Keratinocyte (primary cell): ENCODE measurements around the gene PNPLA7.

ENCODE experiments used
- CTCF ChIP-seq, 3 experiments: IDR thresholded peaks in 1 of 3; conservative IDR thresholded peaks in 1 of 3; optimal IDR thresholded peaks in 1 of 3; 2 replicates in 2 of 3; 3 replicates in 1 of 3; pipeline versions ENCODE3 to v1.5.1; 2011; ENCODE audit warnings: low read length in 3 of 3, mild to moderate bottlenecking in 3 of 3, moderate library complexity in 2 of 3, control low read depth in 1 of 3, inconsistent platforms in 1 of 3; ENCODE audit not compliant: insufficient read depth in 2 of 3; ENCODE audit errors: extremely low read depth in 1 of 3
- EZH2 ChIP-seq: IDR thresholded peaks from one replicate; pipeline ENCODE4 v1.6.1; 2012; ENCODE audit warnings: inconsistent platforms, mild to moderate bottlenecking, low read length, moderate library complexity

GRCh38 chr9:137506274-137506673, 43.9 kb downstream of the PNPLA7 start:
- TF ChIP-seq CTCF (optimal IDR thresholded peaks at IDR 0.05 in 1 of 3, IDR thresholded peaks at IDR 0.05 in 1 of 3, conservative IDR thresholded peaks at IDR 0.05 in 1 of 3; ENCODE audit: extremely low read depth in 1 of 3, insufficient read depth in 2 of 3, low read length in 3 of 3) (no peak), EZH2 (no peak)
